NB4 (cell line): ENCODE results near the gene GRK6.

ENCODE experiments used
- DNase-seq: peaks from one replicate; pipeline ENCODE4 v3.0.0; 2010; ENCODE audit warnings: low read depth
- H3K4me3 ChIP-seq: one replicate; pipeline ENCODE4 v1.5.1; 2011; ENCODE audit warnings: mild to moderate bottlenecking, low read depth, low read length, moderate library complexity
- MYC ChIP-seq: IDR thresholded peaks from 2 replicates; pipeline ENCODE4 v1.6.1; 2011; ENCODE audit warnings: low read depth, low read length
- POLR2A ChIP-seq: IDR thresholded peaks from 2 replicates; pipeline ENCODE4 v1.6.1; 2011; ENCODE audit warnings: mild to moderate bottlenecking; ENCODE audit not compliant: insufficient read length; ENCODE audit errors: extremely low read depth
- TF ChIP-seq, protein P1 (sequence below): IDR thresholded peaks from 2 replicates; pipeline ENCODE4 v1.6.1; 2011; ENCODE audit warnings: low read depth, low read length
- TF ChIP-seq, protein P2 (sequence below): IDR thresholded peaks from one replicate; pipeline ENCODE4 v1.5.1; 2012; ENCODE audit warnings: low read depth, low read length

GRK6 gene

GRCh38 chr5:177468685-177469628, 42.5 kb downstream of the GRK6 start:
- no peak overlapping the region for H3K4me3 ChIP-seq
- no peak for TF ChIP-seq POLR2A
- TF ChIP-seq, protein P1, sequence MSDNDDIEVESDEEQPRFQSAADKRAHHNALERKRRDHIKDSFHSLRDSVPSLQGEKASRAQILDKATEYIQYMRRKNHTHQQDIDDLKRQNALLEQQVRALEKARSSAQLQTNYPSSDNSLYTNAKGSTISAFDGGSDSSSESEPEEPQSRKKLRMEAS: no peak
- TF ChIP-seq, protein P2, sequence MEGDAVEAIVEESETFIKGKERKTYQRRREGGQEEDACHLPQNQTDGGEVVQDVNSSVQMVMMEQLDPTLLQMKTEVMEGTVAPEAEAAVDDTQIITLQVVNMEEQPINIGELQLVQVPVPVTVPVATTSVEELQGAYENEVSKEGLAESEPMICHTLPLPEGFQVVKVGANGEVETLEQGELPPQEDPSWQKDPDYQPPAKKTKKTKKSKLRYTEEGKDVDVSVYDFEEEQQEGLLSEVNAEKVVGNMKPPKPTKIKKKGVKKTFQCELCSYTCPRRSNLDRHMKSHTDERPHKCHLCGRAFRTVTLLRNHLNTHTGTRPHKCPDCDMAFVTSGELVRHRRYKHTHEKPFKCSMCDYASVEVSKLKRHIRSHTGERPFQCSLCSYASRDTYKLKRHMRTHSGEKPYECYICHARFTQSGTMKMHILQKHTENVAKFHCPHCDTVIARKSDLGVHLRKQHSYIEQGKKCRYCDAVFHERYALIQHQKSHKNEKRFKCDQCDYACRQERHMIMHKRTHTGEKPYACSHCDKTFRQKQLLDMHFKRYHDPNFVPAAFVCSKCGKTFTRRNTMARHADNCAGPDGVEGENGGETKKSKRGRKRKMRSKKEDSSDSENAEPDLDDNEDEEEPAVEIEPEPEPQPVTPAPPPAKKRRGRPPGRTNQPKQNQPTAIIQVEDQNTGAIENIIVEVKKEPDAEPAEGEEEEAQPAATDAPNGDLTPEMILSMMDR: no peak
- TF ChIP-seq MYC: no peak
- DNase-seq: no peak

DNA sequence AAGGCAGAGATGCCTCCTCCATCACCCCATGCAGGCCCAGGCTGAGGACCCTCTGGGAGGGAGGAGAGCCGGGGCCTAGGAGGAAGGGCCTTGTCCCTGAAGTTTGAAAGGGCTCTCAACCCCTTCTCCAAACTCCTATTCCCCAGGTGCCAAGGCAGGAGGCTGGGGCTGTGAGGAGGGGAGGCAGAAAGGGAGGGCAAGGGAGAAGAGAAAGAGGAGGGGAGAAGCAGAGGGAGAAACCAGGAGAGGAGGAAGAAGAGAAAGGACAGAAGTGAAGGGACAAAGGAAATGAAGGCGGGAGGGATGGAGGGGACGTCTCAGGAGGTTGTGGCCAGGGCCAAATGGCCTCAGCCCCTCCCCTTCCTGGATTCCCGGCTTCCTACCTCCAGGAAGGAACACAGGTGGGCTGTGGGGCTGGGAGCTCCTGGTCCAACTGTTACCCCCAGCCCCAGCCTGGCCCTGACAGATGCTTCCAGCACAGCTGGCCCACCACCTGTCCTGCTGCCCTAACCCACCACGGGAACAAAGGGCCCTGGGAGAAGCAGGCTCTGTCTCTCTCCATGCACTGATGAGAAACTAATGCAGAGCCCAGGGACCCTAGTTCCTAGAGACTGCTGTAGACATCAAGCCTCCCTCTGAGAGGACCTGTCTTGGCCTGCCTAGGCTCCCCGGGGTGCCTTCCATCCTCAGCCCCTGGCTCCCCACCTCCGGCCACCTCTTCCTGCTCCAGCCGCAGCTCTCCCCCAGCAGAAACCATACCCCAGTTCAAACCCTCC, 43.5 kb downstream of the GRK6 start:
- no peak overlapping the region for H3K4me3 ChIP-seq
- no peak for DNase-seq
- TF ChIP-seq MYC: no peak
- TF ChIP-seq, protein P1: no peak
- TF ChIP-seq POLR2A: no peak
- TF ChIP-seq, protein P2: no peak

- H3K4me3 ChIP-seq: no peak overlapping the region
- DNase-seq: no peak
- TF ChIP-seq POLR2A (no peak), MYC (no peak)
- TF ChIP-seq, protein P2: no peak
- TF ChIP-seq, protein P1: no peak
Observed at GRCh38 chr5:177470759-177471536, 44.5 kb downstream of the GRK6 start.

GRCh38 chr5:177471610-177472356, 45.3 kb downstream of the GRK6 start:
- peak overlapping the region; percentile 47 for H3K4me3 ChIP-seq
- DNase-seq: no peak
- TF ChIP-seq POLR2A: no peak
- TF ChIP-seq, protein P1: no peak
- TF ChIP-seq, protein P2: no peak
